Keratinocyte (primary cell): Measurements from ENCODE around the gene KRTAP5-4. TPM values are rescaled to one million over a fixed set of nuclear protein-coding genes. Genes with fewer than 3 reads are reported as not detected.
"Not testable (repeated sequence)": the region's sequence is repeated elsewhere in the genome, so short reads cannot be mapped to it uniquely, and the experiment has no call there.

ENCODE experiments used
- DNase-seq: peaks from one replicate; pipeline ENCODE4 v3.0.0-alpha.2; 2011; ENCODE audit warnings: low read depth, missing footprints, low spot score
- FAIRE-seq: peaks from 2 replicates; lab custom pipeline; 2011; peaks lifted over from hg19 to GRCh38; lab: Jason Lieb, UNC
- H2AFZ ChIP-seq: 2 replicates; pipeline ENCODE4 v1.6.0; 2012; ENCODE audit warnings: low read length, control low read depth, inconsistent platforms; ENCODE audit not compliant: control insufficient read depth
- H3K27ac ChIP-seq: 2 replicates; pipeline ENCODE4 v1.5.1; 2011; ENCODE audit warnings: low read length; ENCODE audit not compliant: control insufficient read depth, insufficient read depth
- H3K27me3 ChIP-seq: 3 replicates; pipeline ENCODE4 v1.6.0; 2011; ENCODE audit warnings: low read length; ENCODE audit not compliant: control insufficient read depth, insufficient read depth; ENCODE audit errors: extremely low read depth
- H3K36me3 ChIP-seq, 2 experiments: 2 replicates in 1 of 2; 3 replicates in 1 of 2; pipeline ENCODE4 v1.5.1; 2011; ENCODE audit warnings: low read length in 2 of 2, mild to moderate bottlenecking in 1 of 2; ENCODE audit not compliant: control insufficient read depth in 2 of 2, insufficient read depth in 2 of 2; ENCODE audit errors: extremely low read depth in 1 of 2
- H3K4me1 ChIP-seq: 3 replicates; pipeline ENCODE4 v1.5.1; 2011; ENCODE audit warnings: low read length; ENCODE audit not compliant: control insufficient read depth, insufficient read depth; ENCODE audit errors: extremely low read depth
- H3K4me2 ChIP-seq: 3 replicates; pipeline ENCODE4 v1.6.0; 2011; ENCODE audit warnings: low read depth, low read length; ENCODE audit not compliant: control insufficient read depth, insufficient read depth; ENCODE audit errors: extremely low read depth
- H3K4me3 ChIP-seq, 3 experiments: fragments of 200-600 bp in 1 of 3; sonication (generic) in 1 of 3; 2 replicates in 2 of 3; 3 replicates in 1 of 3; pipeline ENCODE4 v1.5.1; 2011 to 2016; ENCODE audit warnings: low read length in 3 of 3, mild to moderate bottlenecking in 3 of 3, control low read depth in 2 of 3, inconsistent platforms in 1 of 3, low read depth in 1 of 3, mixed read lengths in 1 of 3, mixed run types in 1 of 3, moderate library complexity in 1 of 3; ENCODE audit not compliant: control insufficient read depth in 2 of 3, insufficient read depth in 2 of 3; ENCODE audit errors: extremely low read depth in 1 of 3
- H3K79me2 ChIP-seq: 2 replicates; pipeline ENCODE4 v1.6.0; 2012; ENCODE audit warnings: low read length; ENCODE audit not compliant: control insufficient read depth, insufficient read depth
- H3K9ac ChIP-seq: 3 replicates; pipeline ENCODE4 v1.6.0; 2011; ENCODE audit warnings: low read length; ENCODE audit not compliant: control insufficient read depth, insufficient read depth; ENCODE audit errors: extremely low read depth
- H3K9me1 ChIP-seq: 3 replicates; pipeline ENCODE4 v1.6.0; 2011; ENCODE audit warnings: low read length; ENCODE audit not compliant: control insufficient read depth, insufficient read depth; ENCODE audit errors: extremely low read depth
- H3K9me3 ChIP-seq: 2 replicates; pipeline ENCODE4 v1.5.1; 2012; ENCODE audit warnings: low read depth, low read length; ENCODE audit not compliant: control insufficient read depth
- H4K20me1 ChIP-seq: 3 replicates; pipeline ENCODE4 v1.6.0; 2011; ENCODE audit warnings: low read length; ENCODE audit not compliant: control insufficient read depth, insufficient read depth; ENCODE audit errors: extremely low read depth
- EZH2 ChIP-seq: IDR thresholded peaks from one replicate; pipeline ENCODE4 v1.6.1; 2012; ENCODE audit warnings: inconsistent platforms, mild to moderate bottlenecking, low read length, moderate library complexity
- dilution Hi-C: fragments of 300-500 bp; cut with MboI; formaldehyde crosslinking; loops from one replicate; pipeline ENCODE4 v1.7.0; 2020; ENCODE audit warnings: low sequenced_read_pairs; ENCODE audit not compliant: extremely low pct_ligation_motif_present
- polyA plus RNA-seq, 5 experiments: library from polyadenylated mRNA; depleted of rRNA in 3 of 5; stranded (reverse) in 3 of 5; stranded (forward) in 1 of 5; unstranded in 1 of 5; fragments of >200 nt; gene quantifications; 1 replicate in 1 of 5; 2 replicates in 3 of 5; 3 replicates in 1 of 5; pipeline versions ENCODE4 v1.2.1 to v1.2.3, GENCODE V29; 2011 to 2012; ENCODE audit warnings: missing spikeins in 2 of 5, low read depth in 1 of 5, low replicate concordance in 1 of 5
- TF ChIP-seq, protein P1 (sequence below), 3 experiments: IDR thresholded peaks in 1 of 3; conservative IDR thresholded peaks in 1 of 3; optimal IDR thresholded peaks in 1 of 3; 2 replicates in 2 of 3; 3 replicates in 1 of 3; pipeline versions ENCODE3 to v1.5.1; 2011; ENCODE audit warnings: low read length in 3 of 3, mild to moderate bottlenecking in 3 of 3, moderate library complexity in 2 of 3, control low read depth in 1 of 3, inconsistent platforms in 1 of 3; ENCODE audit not compliant: insufficient read depth in 2 of 3; ENCODE audit errors: extremely low read depth in 1 of 3

KRTAP5-4 gene
- polyA plus RNA-seq, 1 donor (not counting 4 experiments of a cell fraction or from before 2014, with no cell fraction given), result not detected

- H3K27me3 ChIP-seq, result peaks cover 27% of the 10 kb centered on the region
- no peak for DNase-seq
- no peaks in the 10 kb centered on the region for H3K9me1 ChIP-seq
- H3K36me3 ChIP-seq, result no peaks in the 10 kb centered on the region
- dilution Hi-C loops, result no loop called here
- TF ChIP-seq, protein P1, sequence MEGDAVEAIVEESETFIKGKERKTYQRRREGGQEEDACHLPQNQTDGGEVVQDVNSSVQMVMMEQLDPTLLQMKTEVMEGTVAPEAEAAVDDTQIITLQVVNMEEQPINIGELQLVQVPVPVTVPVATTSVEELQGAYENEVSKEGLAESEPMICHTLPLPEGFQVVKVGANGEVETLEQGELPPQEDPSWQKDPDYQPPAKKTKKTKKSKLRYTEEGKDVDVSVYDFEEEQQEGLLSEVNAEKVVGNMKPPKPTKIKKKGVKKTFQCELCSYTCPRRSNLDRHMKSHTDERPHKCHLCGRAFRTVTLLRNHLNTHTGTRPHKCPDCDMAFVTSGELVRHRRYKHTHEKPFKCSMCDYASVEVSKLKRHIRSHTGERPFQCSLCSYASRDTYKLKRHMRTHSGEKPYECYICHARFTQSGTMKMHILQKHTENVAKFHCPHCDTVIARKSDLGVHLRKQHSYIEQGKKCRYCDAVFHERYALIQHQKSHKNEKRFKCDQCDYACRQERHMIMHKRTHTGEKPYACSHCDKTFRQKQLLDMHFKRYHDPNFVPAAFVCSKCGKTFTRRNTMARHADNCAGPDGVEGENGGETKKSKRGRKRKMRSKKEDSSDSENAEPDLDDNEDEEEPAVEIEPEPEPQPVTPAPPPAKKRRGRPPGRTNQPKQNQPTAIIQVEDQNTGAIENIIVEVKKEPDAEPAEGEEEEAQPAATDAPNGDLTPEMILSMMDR (optimal IDR thresholded peaks at IDR 0.05 in 1 of 3, IDR thresholded peaks at IDR 0.05 in 1 of 3, conservative IDR thresholded peaks at IDR 0.05 in 1 of 3; ENCODE audit: extremely low read depth in 1 of 3, insufficient read depth in 2 of 3, low read length in 3 of 3), result no peak
- no peak for TF ChIP-seq EZH2
- H4K20me1 ChIP-seq, result no peaks in the 10 kb centered on the region
- no peak overlapping the region for H3K9ac ChIP-seq
- no peak overlapping the region for H3K4me3 ChIP-seq
- no peaks in the 10 kb centered on the region for H3K9me3 ChIP-seq
- no peak overlapping the region for H3K4me2 ChIP-seq
- H3K27ac ChIP-seq, result no peak overlapping the region
- H3K79me2 ChIP-seq, result no peaks in the 10 kb centered on the region
- FAIRE-seq, result no peak
- H2AFZ ChIP-seq, result no peak overlapping the region
- H3K4me1 ChIP-seq, result no peaks in the 10 kb centered on the region
These were observed 45.3 kb upstream of the KRTAP5-4 start for GRCh38 chr11:1667121-1667850.

- DNase-seq (no peak), FAIRE-seq (no peak)
- H3K4me3 ChIP-seq, result no peak overlapping the region
- no peaks in the 10 kb centered on the region for H4K20me1 ChIP-seq
- no peaks in the 10 kb centered on the region for H3K4me1 ChIP-seq
- H3K9ac ChIP-seq, result no peak overlapping the region
- H3K36me3 ChIP-seq, result no peaks in the 10 kb centered on the region
- no peaks in the 10 kb centered on the region for H3K79me2 ChIP-seq
- TF ChIP-seq, protein P1 (optimal IDR thresholded peaks at IDR 0.05 in 1 of 3, IDR thresholded peaks at IDR 0.05 in 1 of 3, conservative IDR thresholded peaks at IDR 0.05 in 1 of 3; ENCODE audit: extremely low read depth in 1 of 3, insufficient read depth in 2 of 3, low read length in 3 of 3), result no peak
- TF ChIP-seq EZH2, result no peak
- peaks cover 24% of the 10 kb centered on the region for H3K27me3 ChIP-seq
- no peak overlapping the region for H3K27ac ChIP-seq
- H3K9me3 ChIP-seq, result no peaks in the 10 kb centered on the region
- H3K4me2 ChIP-seq, result no peak overlapping the region
- dilution Hi-C loops, result no loop called here
- H3K9me1 ChIP-seq, result no peaks in the 10 kb centered on the region
- H2AFZ ChIP-seq, result no peak overlapping the region
These were observed 43.4 kb upstream of the KRTAP5-4 start for GRCh38 chr11:1665313-1665712.

DNA sequence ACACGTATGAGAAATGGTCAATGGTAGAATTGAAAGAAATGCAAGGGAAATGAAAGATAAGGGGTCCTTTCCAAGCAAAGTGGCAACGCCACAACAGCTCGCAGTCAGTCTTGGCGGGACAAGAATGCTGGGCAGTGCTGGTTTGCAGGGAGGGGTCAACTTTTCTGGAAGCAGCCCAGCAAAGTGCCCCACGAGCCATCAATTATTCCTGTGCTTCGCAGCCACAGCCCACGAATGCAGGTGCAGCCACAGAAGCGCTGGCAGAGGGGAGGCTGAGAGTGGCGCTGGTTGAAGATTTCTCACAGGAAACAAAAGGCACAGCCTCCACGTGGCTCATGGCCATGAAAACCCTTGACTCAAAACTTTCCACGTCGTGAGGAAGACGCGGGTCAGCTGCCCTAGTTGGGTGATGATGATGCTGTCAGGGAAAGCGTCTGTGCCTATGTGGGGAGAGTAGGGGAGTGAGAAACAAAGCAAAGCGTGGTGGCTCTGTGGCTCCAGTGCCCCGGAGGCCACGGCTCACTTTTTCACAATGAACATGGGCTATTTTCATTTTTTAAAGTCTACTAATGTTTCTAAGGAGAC, 40.9 kb upstream of the KRTAP5-4 start:
- H3K4me2 ChIP-seq, H3K9me1 ChIP-seq, dilution Hi-C loops, H3K9ac ChIP-seq, H3K27ac ChIP-seq, H3K9me3 ChIP-seq, H2AFZ ChIP-seq, H3K36me3 ChIP-seq, FAIRE-seq, H3K79me2 ChIP-seq, DNase-seq, H3K4me1 ChIP-seq, H4K20me1 ChIP-seq, H3K4me3 ChIP-seq: not testable (repeated sequence)
- H3K27me3 ChIP-seq, result peaks cover 18% of the 10 kb centered on the region
